OCI-LY7 (cell line): ENCODE data around the gene RLF. TPM values are rescaled to one million over a fixed set of nuclear protein-coding genes. Genes with fewer than 3 reads are reported as not detected.

Experiments
- BruUV-seq: library from RNA; stranded (reverse); fragments of 400-500 nt; replicated peaks from 2 replicates; lab custom pipeline; 2021; lab: Mats Ljungman, UMichigan
- CTCF ChIA-PET: fragments of 300-600 bp; sonication (Branson Sonifier 250); formaldehyde crosslinking; loops from one replicate; lab custom pipeline; 2022; ENCODE audit warnings: antibody characterized with exemption; ENCODE audit not compliant: unreplicated experiment; lab: Charles Lee
- POLR2A ChIA-PET: fragments of 300-600 bp; sonication (Branson Sonifier 250); formaldehyde crosslinking; loops from one replicate; lab custom pipeline; 2022; ENCODE audit warnings: antibody characterized with exemption; lab: Charles Lee
- DNase-seq: peaks from one replicate; pipeline ENCODE4 v3.0.0-alpha.2; 2015; ENCODE audit warnings: low spot score
- H2AFZ ChIP-seq: fragments of 200-600 bp; sonication (generic), shearing (Covaris generic); 2 replicates; pipeline ENCODE4 v1.6.1; 2014; ENCODE audit warnings: mild to moderate bottlenecking, antibody characterized with exemption, low read length, moderate library complexity
- H3K27ac ChIP-seq: fragments of 200-600 bp; sonication (generic); 2 replicates; pipeline ENCODE4 v1.5.1; 2014; ENCODE audit warnings: mixed run types, low read depth, mild to moderate bottlenecking, moderate library complexity, low read length, inconsistent platforms; ENCODE audit not compliant: poor library complexity, severe bottlenecking
- H3K36me3 ChIP-seq: fragments of 200-600 bp; sonication (generic); 2 replicates; pipeline ENCODE4 v1.6.1; 2014; ENCODE audit warnings: mild to moderate bottlenecking, antibody characterized with exemption, low read length, moderate library complexity, mixed read lengths; ENCODE audit not compliant: insufficient read depth
- H3K4me1 ChIP-seq: fragments of 200-600 bp; sonication (generic); 2 replicates; pipeline ENCODE4 v1.5.1; 2014; ENCODE audit warnings: mild to moderate bottlenecking, low read length; ENCODE audit not compliant: insufficient read depth, poor library complexity, severe bottlenecking
- H3K4me2 ChIP-seq: fragments of 200-600 bp; sonication (generic); 2 replicates; pipeline ENCODE4 v1.6.1; 2014; ENCODE audit warnings: mild to moderate bottlenecking, low read length
- H3K4me3 ChIP-seq: fragments of 200-600 bp; sonication (generic); 2 replicates; pipeline ENCODE4 v1.5.1; 2014; ENCODE audit warnings: mild to moderate bottlenecking, low read depth, low read length; ENCODE audit not compliant: poor library complexity, severe bottlenecking
- H3K79me2 ChIP-seq: fragments of 200-600 bp; sonication (generic); 2 replicates; pipeline ENCODE4 v1.6.1; 2016; ENCODE audit warnings: low read depth, mild to moderate bottlenecking, low read length, moderate library complexity, mixed read lengths; ENCODE audit not compliant: insufficient read depth
- H3K9me2 ChIP-seq: fragments of 200-600 bp; sonication (generic); 2 replicates; pipeline ENCODE4 v1.6.1; 2016; ENCODE audit warnings: mild to moderate bottlenecking, low read length, mixed read lengths; ENCODE audit not compliant: insufficient read depth
- H3K9me3 ChIP-seq: fragments of 200-600 bp; sonication (generic); 2 replicates; pipeline ENCODE4 v1.6.1; 2014; ENCODE audit warnings: mild to moderate bottlenecking, mixed run types, low read length, mixed read lengths
- H4K20me1 ChIP-seq: fragments of 200-600 bp; sonication (generic); 2 replicates; pipeline ENCODE4 v1.6.1; 2014; ENCODE audit warnings: mild to moderate bottlenecking, antibody characterized with exemption, low read length, moderate library complexity, mixed read lengths; ENCODE audit not compliant: insufficient read depth
- CTCF ChIP-seq: fragments of 200-600 bp; sonication (generic); conservative IDR thresholded peaks from 2 replicates; pipeline ENCODE4 v1.5.1; 2014; ENCODE audit warnings: mild to moderate bottlenecking, antibody characterized with exemption, low read length, moderate library complexity, mixed read lengths
- EZH2phosphoT487 ChIP-seq: fragments of 200-600 bp; sonication (generic); IDR thresholded peaks from 2 replicates; pipeline ENCODE4 v1.6.1; 2018; ENCODE audit warnings: low read depth, borderline replicate concordance, mild to moderate bottlenecking, mixed run types, antibody characterized with exemption, low read length, moderate library complexity, mixed read lengths
- intact Hi-C: fragments of 100-400 bp; cut with micrococcal nuclease; formaldehyde crosslinking; loops from one replicate; pipeline ENCODE4 v1.10.0; 2022; ENCODE audit not compliant: unreplicated experiment
- total RNA-seq, 2 experiments: library from RNA; depleted of rRNA in 1 of 2; stranded (reverse); fragments of >200 nt in 1 of 2; shearing (Covaris generic) in 1 of 2; gene quantifications; 2 replicates each; pipeline ENCODE4 v1.2.3, GENCODE V29; 2014 to 2022

Gene RLF
- total RNA-seq, 2 experiments from 2014 or later, result 16.9 to 22.5 TPM

GRCh38 chr1:40245686-40246085 is 84.5 kb downstream of the RLF start:
- Histone ChIP-seq H3K9me2 (no peaks in the 10 kb centered on the region), H2AFZ (no peak overlapping the region), H4K20me1 (no peaks in the 10 kb centered on the region; the same call in 1 of the 2 replicates), H3K9me3 (no peaks in the 10 kb centered on the region), H3K79me2 (no peaks in the 10 kb centered on the region), H3K27ac (no peak overlapping the region), H3K4me1 (no peaks in the 10 kb centered on the region), H3K36me3 (no peaks in the 10 kb centered on the region), H3K4me2 (no peak overlapping the region), H3K4me3 (no peak overlapping the region)
- no peak for DNase-seq
- TF ChIP-seq CTCF, result no peak
- TF ChIP-seq EZH2phosphoT487, result no peak
- BruUV-seq, result no TSS peak
- CTCF ChIA-PET, result no interaction called here
- intact Hi-C loops, result no loop called here
- POLR2A ChIA-PET, result interaction anchor here (0.9 to 1.0 kb wide), 2 partner anchors 10 to 19 kb away, joined by 3 to 4 read pairs; no protein-coding TSS in a partner anchor

- Histone ChIP-seq H2AFZ (no peak within 1 kb of the TSS), H3K27ac (no peak within 1 kb of the TSS), H3K36me3 (no peaks in the 10 kb centered on the region), H3K4me3 (no peak within 1 kb of the TSS), H3K4me2 (no peak within 1 kb of the TSS), H3K4me1 (no peaks in the 10 kb centered on the region), H3K79me2 (no peaks in the 10 kb centered on the region), H3K9me2 (no peaks in the 10 kb centered on the region), H3K9me3 (no peaks in the 10 kb centered on the region), H4K20me1 (no peaks in the 10 kb centered on the region; the same call in 1 of the 2 replicates)
- POLR2A ChIA-PET, result interaction anchor here (0.7 to 0.8 kb wide), 3 partner anchors 17 to 56 kb away, joined by 3 to 8 read pairs (median 4); no protein-coding TSS in a partner anchor
- no TSS peak for BruUV-seq
- intact Hi-C loops, result no loop called here
- DNase-seq, result no peak
- CTCF ChIA-PET, result no interaction called here
- TF ChIP-seq EZH2phosphoT487, result no peak
- TF ChIP-seq CTCF, result no peak
Measured at GRCh38 chr1:40247655-40248054, 86.5 kb downstream of the RLF start, which contains the start of gene TMCO2. Gene TMCO2, plus strand, starts transcription at chr1:40247937. Its CDS starts 57 bp downstream, at chr1:40247994.

GRCh38 chr1:40248412-40248811 is 87.2 kb downstream of the RLF start:
- H2AFZ ChIP-seq, result no peak overlapping the region
- TF ChIP-seq EZH2phosphoT487 (no peak), CTCF (no peak)

More at GRCh38 chr1:40248412-40248811, 87.2 kb downstream of the RLF start:
- Histone ChIP-seq H3K27ac (no peak overlapping the region), H3K79me2 (no peaks in the 10 kb centered on the region), H3K4me2 (no peak overlapping the region), H4K20me1 (no peaks in the 10 kb centered on the region; the same call in 1 of the 2 replicates), H3K36me3 (no peaks in the 10 kb centered on the region), H3K4me3 (no peak overlapping the region), H3K4me1 (no peaks in the 10 kb centered on the region), H3K9me2 (no peaks in the 10 kb centered on the region), H3K9me3 (no peaks in the 10 kb centered on the region)
- BruUV-seq, result no TSS peak
- intact Hi-C loops, result no loop called here
- no peak for DNase-seq
- ChIA-PET POLR2A (interaction anchor here (0.7 kb wide), 1 partner anchor 43 kb away, joined by 6 read pairs; no protein-coding TSS in a partner anchor), CTCF (no interaction called here)
